DLD1 (cell line): ENCODE results near the gene TGM4.

Experiments used
- in situ Hi-C: cut with HindIII; loops from 2 replicates; pipeline ENCODE4 v1.10.0; 2017; ENCODE audit warnings: low sequenced_read_pairs

TGM4 gene

GRCh38 chr3:44877333-44877732, 2.9 kb downstream of the TGM4 start:
- in situ Hi-C loops: no loop called here

- in situ Hi-C loops: no loop called here
These were observed 5.9 kb downstream of the TGM4 start for GRCh38 chr3:44880284-44880683.

- in situ Hi-C loops: no loop called here
These were observed 9.0 kb downstream of the TGM4 start for GRCh38 chr3:44883213-44883955.

GRCh38 chr3:44883999-44884431, 9.6 kb downstream of the TGM4 start:
- in situ Hi-C loops: no loop called here

GRCh38 chr3:44885618-44886017, 11.2 kb downstream of the TGM4 start:
- in situ Hi-C loops: no loop called here

GRCh38 chr3:44886561-44886960, 12.2 kb downstream of the TGM4 start:
- in situ Hi-C loops: no loop called here

GRCh38 chr3:44887101-44887500, 12.7 kb downstream of the TGM4 start:
- in situ Hi-C loops: no loop called here

- in situ Hi-C loops: no loop called here
These were observed 15.8 kb downstream of the TGM4 start for GRCh38 chr3:44890258-44890657.

GRCh38 chr3:44890852-44891251, 16.4 kb downstream of the TGM4 start:
- in situ Hi-C loops: no loop called here

GRCh38 chr3:44892689-44893088, 18.3 kb downstream of the TGM4 start:
- in situ Hi-C loops: no loop called here

GRCh38 chr3:44893097-44893496, 18.7 kb downstream of the TGM4 start:
- in situ Hi-C loops: no loop called here

GRCh38 chr3:44894485-44894884, 20.1 kb downstream of the TGM4 start:
- in situ Hi-C loops: no loop called here

- in situ Hi-C loops: no loop called here
These were observed 22.0 kb downstream of the TGM4 start for GRCh38 chr3:44896440-44896839.

- in situ Hi-C loops: loop anchor here (25.0 kb wide), 1 partner anchor 363 kb away; no protein-coding TSS in a partner anchor
These were observed 25.4 kb downstream of the TGM4 start for GRCh38 chr3:44899683-44900367.

GRCh38 chr3:44902628-44903027, 28.2 kb downstream of the TGM4 start:
- in situ Hi-C loops: loop anchor here (25.0 kb wide), 1 partner anchor 365 kb away; no protein-coding TSS in a partner anchor

- in situ Hi-C loops: loop anchor here (25.0 kb wide), 1 partner anchor 366 kb away; no protein-coding TSS in a partner anchor
These were observed 28.9 kb downstream of the TGM4 start for GRCh38 chr3:44903314-44903713.

- in situ Hi-C loops: loop anchor here (25.0 kb wide), 1 partner anchor 366 kb away; no protein-coding TSS in a partner anchor
These were observed 29.3 kb downstream of the TGM4 start for GRCh38 chr3:44903751-44904150.

GRCh38 chr3:44905446-44906157, 31.2 kb downstream of the TGM4 start:
- in situ Hi-C loops: loop anchor here (25.0 kb wide), 1 partner anchor 368 kb away; no protein-coding TSS in a partner anchor

GRCh38 chr3:44906997-44907396, 32.6 kb downstream of the TGM4 start:
- in situ Hi-C loops: loop anchor here (25.0 kb wide), 1 partner anchor 370 kb away; no protein-coding TSS in a partner anchor

GRCh38 chr3:44907612-44908011, 33.2 kb downstream of the TGM4 start:
- in situ Hi-C loops: loop anchor here (25.0 kb wide), 1 partner anchor 370 kb away; no protein-coding TSS in a partner anchor

- in situ Hi-C loops: loop anchor here (25.0 kb wide), 1 partner anchor 372 kb away; no protein-coding TSS in a partner anchor
These were observed 34.7 kb downstream of the TGM4 start for GRCh38 chr3:44909063-44909462.
